Measurements from ENCODE around the gene ADGRE1. TPM values are rescaled to one million over a fixed set of nuclear protein-coding genes. Genes with fewer than 3 reads are reported as not detected.

Gene ADGRE1
- polyA plus RNA-seq, 1 donor (not counting 4 experiments of a cell fraction or from before 2014, with no cell fraction given) = not detected

DNA sequence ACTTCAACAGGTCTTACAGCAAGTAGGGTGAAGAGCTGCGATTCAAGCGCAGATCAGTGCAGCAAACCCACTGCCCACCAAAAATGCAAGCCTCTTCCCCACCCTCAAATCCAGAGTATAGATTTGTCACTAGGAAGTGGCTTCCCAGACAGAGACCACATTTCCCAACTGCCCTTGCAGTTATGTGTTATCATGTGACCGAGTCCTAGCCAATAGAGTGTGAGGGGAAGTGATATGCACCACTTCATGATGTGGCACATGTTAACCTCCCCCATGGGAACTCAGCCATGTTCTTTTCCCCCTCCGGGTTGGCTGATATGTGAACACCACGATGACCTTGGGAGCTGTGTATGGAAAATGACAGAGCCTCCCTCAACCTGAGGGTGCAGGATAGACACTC lies 83.1 kb downstream of the ADGRE1 start:
- Histone ChIP-seq H3K27me3 (ENCODE audit: control insufficient read depth, extremely low read depth, insufficient read depth, low read length) (no peaks in the 10 kb centered on the region), H3K4me1 (ENCODE audit: control insufficient read depth, extremely low read depth, insufficient read depth, low read length) (no peaks in the 10 kb centered on the region), H3K9me1 (ENCODE audit: control insufficient read depth, extremely low read depth, insufficient read depth, low read length) (no peaks in the 10 kb centered on the region), H3K4me3 (ENCODE audit: control insufficient read depth in 2 of 3, extremely low read depth in 1 of 3, insufficient read depth in 2 of 3, low read depth in 1 of 3, low read length in 3 of 3) (no peak overlapping the region), H4K20me1 (ENCODE audit: control insufficient read depth, extremely low read depth, insufficient read depth, low read length) (no peaks in the 10 kb centered on the region), H3K9ac (ENCODE audit: control insufficient read depth, extremely low read depth, insufficient read depth, low read length) (no peak overlapping the region), H3K27ac (ENCODE audit: control insufficient read depth, insufficient read depth, low read length) (no peak overlapping the region), H3K4me2 (ENCODE audit: control insufficient read depth, extremely low read depth, insufficient read depth, low read depth, low read length) (no peak overlapping the region), H3K9me3 (ENCODE audit: control insufficient read depth, low read depth, low read length) (no peaks in the 10 kb centered on the region), H2AFZ (ENCODE audit: control insufficient read depth, low read length) (no peak overlapping the region), H3K79me2 (ENCODE audit: control insufficient read depth, insufficient read depth, low read length) (no peaks in the 10 kb centered on the region), H3K36me3 (ENCODE audit: control insufficient read depth in 2 of 2, extremely low read depth in 1 of 2, insufficient read depth in 2 of 2, low read length in 2 of 2) (no peaks in the 10 kb centered on the region)
- no peak for DNase-seq (ENCODE audit: low read depth, low spot score)
- TF ChIP-seq CTCF (optimal IDR thresholded peaks at IDR 0.05 in 1 of 3, IDR thresholded peaks at IDR 0.05 in 1 of 3, conservative IDR thresholded peaks at IDR 0.05 in 1 of 3; ENCODE audit: extremely low read depth in 1 of 3, insufficient read depth in 2 of 3, low read length in 3 of 3) (no peak), EZH2 (IDR thresholded peaks at IDR 0.05; ENCODE audit: low read length) (no peak)
- dilution Hi-C loops (cut with MboI; ENCODE audit: extremely low pct_ligation_motif_present, low sequenced_read_pairs) = no loop called here
- FAIRE-seq = no peak

DNA sequence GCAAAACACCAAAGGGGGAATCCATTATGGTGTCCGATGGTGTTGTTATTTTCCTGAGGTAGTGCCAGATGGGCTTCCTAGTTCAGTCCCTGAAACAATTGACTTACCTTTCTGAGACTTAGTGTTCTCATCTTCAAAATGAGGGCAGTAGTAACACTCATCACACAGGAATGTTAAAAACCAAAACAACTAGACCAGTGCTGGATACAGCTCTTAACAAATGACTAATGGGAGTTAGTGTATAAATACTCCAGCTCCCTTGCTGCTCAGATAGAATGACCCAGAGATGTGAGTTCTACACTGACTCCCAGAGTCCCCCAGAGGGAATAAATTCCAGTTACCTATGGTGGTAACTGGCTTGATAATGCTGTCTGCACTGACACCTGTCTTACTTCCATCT lies 84.0 kb downstream of the ADGRE1 start:
- Histone ChIP-seq H3K9me1 (ENCODE audit: control insufficient read depth, extremely low read depth, insufficient read depth, low read length) (no peaks in the 10 kb centered on the region), H3K4me1 (ENCODE audit: control insufficient read depth, extremely low read depth, insufficient read depth, low read length) (no peaks in the 10 kb centered on the region), H2AFZ (ENCODE audit: control insufficient read depth, low read length) (no peak overlapping the region), H3K9me3 (ENCODE audit: control insufficient read depth, low read depth, low read length) (no peaks in the 10 kb centered on the region), H3K36me3 (ENCODE audit: control insufficient read depth in 2 of 2, extremely low read depth in 1 of 2, insufficient read depth in 2 of 2, low read length in 2 of 2) (no peaks in the 10 kb centered on the region), H3K4me3 (ENCODE audit: control insufficient read depth in 2 of 3, extremely low read depth in 1 of 3, insufficient read depth in 2 of 3, low read depth in 1 of 3, low read length in 3 of 3) (no peak overlapping the region), H4K20me1 (ENCODE audit: control insufficient read depth, extremely low read depth, insufficient read depth, low read length) (no peaks in the 10 kb centered on the region), H3K9ac (ENCODE audit: control insufficient read depth, extremely low read depth, insufficient read depth, low read length) (no peak overlapping the region), H3K4me2 (ENCODE audit: control insufficient read depth, extremely low read depth, insufficient read depth, low read depth, low read length) (no peak overlapping the region), H3K27me3 (ENCODE audit: control insufficient read depth, extremely low read depth, insufficient read depth, low read length) (no peaks in the 10 kb centered on the region), H3K27ac (ENCODE audit: control insufficient read depth, insufficient read depth, low read length) (no peak overlapping the region), H3K79me2 (ENCODE audit: control insufficient read depth, insufficient read depth, low read length) (no peaks in the 10 kb centered on the region)
- no peak for DNase-seq (ENCODE audit: low read depth, low spot score)
- FAIRE-seq = no peak
- dilution Hi-C loops (cut with MboI; ENCODE audit: extremely low pct_ligation_motif_present, low sequenced_read_pairs) = no loop called here
- TF ChIP-seq EZH2 (IDR thresholded peaks at IDR 0.05; ENCODE audit: low read length) = no peak
- TF ChIP-seq CTCF (optimal IDR thresholded peaks at IDR 0.05 in 1 of 3, IDR thresholded peaks at IDR 0.05 in 1 of 3, conservative IDR thresholded peaks at IDR 0.05 in 1 of 3; ENCODE audit: extremely low read depth in 1 of 3, insufficient read depth in 2 of 3, low read length in 3 of 3) = no peak

All from keratinocyte (primary cell).